Spleen (tissue), 11 donors: ENCODE measurements around the gene HACD2. TPM values are rescaled to one million over a fixed set of nuclear protein-coding genes. Genes with fewer than 3 reads are reported as not detected.

Experiments
- DNase-seq: peaks from one replicate; pipeline ENCODE4 v3.0.0-alpha.2; 2020
- H3K27ac ChIP-seq, 8 donors: fragments of 200-600 bp; sonication (generic) in 7 of 8; 1 replicate in 4 of 8; 2 replicates in 4 of 8; pipeline versions ENCODE4 v1.5.0 to v1.8.0; 2016 to 2021; ENCODE audit warnings: inconsistent platforms in 4 of 8, mild to moderate bottlenecking in 4 of 8, moderate library complexity in 1 of 8
- H3K27me3 ChIP-seq, 7 donors: fragments of 200-600 bp; sonication (generic) in 6 of 7; replicated peaks in 1 of 7; 1 replicate in 4 of 7; 2 replicates in 3 of 7; pipeline versions ENCODE4 v1.5.0 to v1.8.0; 2016 to 2021; ENCODE audit warnings: inconsistent platforms in 3 of 7, mild to moderate bottlenecking in 1 of 7
- H3K36me3 ChIP-seq, 6 donors: fragments of 200-600 bp; sonication (generic) in 5 of 6; 1 replicate in 4 of 6; 2 replicates in 2 of 6; pipeline versions ENCODE4 v1.5.0 to v1.8.0; 2016 to 2021; ENCODE audit warnings: inconsistent platforms in 2 of 6
- H3K4me1 ChIP-seq, 6 donors: fragments of 200-600 bp; sonication (generic) in 5 of 6; 1 replicate in 3 of 6; 2 replicates in 3 of 6; pipeline versions ENCODE4 v1.5.0 to v1.8.0; 2016 to 2021; ENCODE audit warnings: inconsistent platforms in 3 of 6
- H3K4me3 ChIP-seq, 8 donors: fragments of 200-600 bp; sonication (generic) in 7 of 8; 1 replicate in 4 of 8; 2 replicates in 4 of 8; pipeline versions ENCODE4 v1.5.0 to v1.8.0; 2016 to 2021; ENCODE audit warnings: inconsistent platforms in 4 of 8, mild to moderate bottlenecking in 4 of 8, moderate library complexity in 2 of 8
- H3K9me3 ChIP-seq, 8 donors: fragments of 200-600 bp; sonication (generic) in 7 of 8; 1 replicate in 4 of 8; 2 replicates in 4 of 8; pipeline versions ENCODE4 v1.5.0 to v1.8.0; 2016 to 2021; ENCODE audit warnings: inconsistent platforms in 4 of 8
- POLR2A ChIP-seq, 3 donors: fragments of 450-650 bp; IDR thresholded peaks; one replicate each; pipeline ENCODE4 v1.5.1; 2017; ENCODE audit warnings: antibody characterized with exemption in 3 of 3, mild to moderate bottlenecking in 1 of 3
- POLR2AphosphoS5 ChIP-seq, 3 donors: sonication (generic); formaldehyde crosslinking; IDR thresholded peaks; one replicate each; pipeline ENCODE4 v1.5.1; 2017; ENCODE audit warnings: antibody characterized with exemption in 3 of 3
- WGBS, 5 donors: extraction: QIAGEN DNeasy Blood & Tissue Kit in 3 of 5; methylation state at CpG; one replicate each; pipeline versions ENCODE4 v1.1.5 to v1.1.7; 2013 to 2018; 5-methylcytosine and 5-hydroxymethylcytosine counted together
- intact Hi-C: fragments of 100-400 bp; cut with DNase I; formaldehyde crosslinking; loops from one replicate; pipeline ENCODE4 v1.15.0; 2023; ENCODE audit warnings: low total_unique reads
- polyA plus RNA-seq, 3 donors: library from polyadenylated mRNA; stranded (reverse); fragments of 200-250 nt; gene quantifications; one replicate each; pipeline ENCODE4 v1.2.1, GENCODE V29; 2013
- total RNA-seq, 7 donors: library from RNA; depleted of rRNA in 3 of 7; stranded (reverse); fragments of >200 nt in 3 of 7; fragmentation: NEBNext Ultra II Directional in 4 of 7; extraction: Animal tissue kit (Norgen Biotek cat#: 25700) in 4 of 7; gene quantifications; one replicate each; pipeline versions ENCODE4 v1.1.0 to v1.2.1, GENCODE V29; 2016 to 2021
- TF ChIP-seq, protein P1 (sequence below), 11 experiments: fragments of 200-600 bp in 7 of 11; fragments of 450-650 bp in 4 of 11; sonication (generic) in 4 of 11; IDR thresholded peaks in 8 of 11; conservative IDR thresholded peaks in 3 of 11; 1 replicate in 7 of 11; 2 replicates in 4 of 11; pipeline versions ENCODE4 v1.4.0 to v1.8.0; 2016 to 2021; ENCODE audit warnings: antibody characterized with exemption in 11 of 11, inconsistent platforms in 4 of 11, mild to moderate bottlenecking in 1 of 11
- donor health status: healthy with polysubstance abuse.
- donor health status: DM: no; HTN: no; CAD: no; lungs with moderate emphysema.
- donor health status: DM: no; HTN: no; CAD: no.
- donor health status: Bipolar disorder and iron deficiency.
- donor health status: healthy.
- donor health status: DM: no; HTN: no; CAD: no.
- donor health status: DM: yes; HTN: yes; CAD: no.

HACD2 gene
- total and polyA plus RNA-seq, 10 donors = 6.0 to 26.6 (median 18.9) TPM

- Histone ChIP-seq H3K36me3 (peaks cover 0 to 64% (median 0%) of the 10 kb centered on the region in 6 donors), H3K4me3 (no peak overlapping the region), H3K9me3 (no peaks in the 10 kb centered on the region), H3K4me1 (peaks cover 8 to 44% (median 27%) of the 10 kb centered on the region in 6 donors), H3K27ac (no peak overlapping the region), H3K27me3 (no peaks in the 10 kb centered on the region)
- 80 to 95% (median 87%) methylated on average over 2 of the region's 2 CpGs for WGBS, 5 donors
- no peak for DNase-seq
- intact Hi-C loops = no loop called here
- no peak for TF ChIP-seq POLR2A (IDR thresholded peaks at IDR 0.05)
- TF ChIP-seq, protein P1, sequence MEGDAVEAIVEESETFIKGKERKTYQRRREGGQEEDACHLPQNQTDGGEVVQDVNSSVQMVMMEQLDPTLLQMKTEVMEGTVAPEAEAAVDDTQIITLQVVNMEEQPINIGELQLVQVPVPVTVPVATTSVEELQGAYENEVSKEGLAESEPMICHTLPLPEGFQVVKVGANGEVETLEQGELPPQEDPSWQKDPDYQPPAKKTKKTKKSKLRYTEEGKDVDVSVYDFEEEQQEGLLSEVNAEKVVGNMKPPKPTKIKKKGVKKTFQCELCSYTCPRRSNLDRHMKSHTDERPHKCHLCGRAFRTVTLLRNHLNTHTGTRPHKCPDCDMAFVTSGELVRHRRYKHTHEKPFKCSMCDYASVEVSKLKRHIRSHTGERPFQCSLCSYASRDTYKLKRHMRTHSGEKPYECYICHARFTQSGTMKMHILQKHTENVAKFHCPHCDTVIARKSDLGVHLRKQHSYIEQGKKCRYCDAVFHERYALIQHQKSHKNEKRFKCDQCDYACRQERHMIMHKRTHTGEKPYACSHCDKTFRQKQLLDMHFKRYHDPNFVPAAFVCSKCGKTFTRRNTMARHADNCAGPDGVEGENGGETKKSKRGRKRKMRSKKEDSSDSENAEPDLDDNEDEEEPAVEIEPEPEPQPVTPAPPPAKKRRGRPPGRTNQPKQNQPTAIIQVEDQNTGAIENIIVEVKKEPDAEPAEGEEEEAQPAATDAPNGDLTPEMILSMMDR (IDR thresholded peaks at IDR 0.05 in 8 of 11, conservative IDR thresholded peaks at IDR 0.05 in 3 of 11) = no peak
- no peak for TF ChIP-seq POLR2AphosphoS5 (IDR thresholded peaks at IDR 0.05)
These were observed 37.9 kb upstream of the HACD2 start for GRCh38 chr3:123622766-123623165.

DNA sequence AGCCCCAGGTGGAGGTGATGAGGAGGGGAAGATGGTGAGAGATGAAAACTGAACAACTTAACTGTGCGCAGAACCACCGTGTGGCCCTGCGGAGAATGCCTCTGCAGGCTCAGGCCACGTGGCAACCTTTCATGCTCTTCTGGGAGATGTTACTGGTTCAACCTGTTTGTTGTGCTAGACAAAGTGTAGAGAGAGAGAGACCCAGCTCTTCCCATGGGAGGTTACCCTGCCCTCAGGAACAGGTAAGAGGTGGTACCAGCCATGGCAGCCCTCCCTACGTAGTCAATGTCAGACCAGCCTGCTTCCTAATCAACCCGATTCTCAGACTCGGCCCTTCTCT is 37.0 kb upstream of the HACD2 start:
- no peak for DNase-seq
- H3K27me3 ChIP-seq = no peaks in the 10 kb centered on the region
- peaks cover 0 to 60% (median 0%) of the 10 kb centered on the region in 6 donors for H3K36me3 ChIP-seq
- no peak overlapping the region for H3K4me3 ChIP-seq
- intact Hi-C loops = no loop called here
- H3K4me1 ChIP-seq = peaks cover 8 to 49% (median 29%) of the 10 kb centered on the region in 6 donors
- TF ChIP-seq, protein P1 (IDR thresholded peaks at IDR 0.05 in 8 of 11, conservative IDR thresholded peaks at IDR 0.05 in 3 of 11) = no peak
- TF ChIP-seq POLR2AphosphoS5 (IDR thresholded peaks at IDR 0.05) = peak in 1 of 3 donors; percentile 7
- WGBS, 5 donors = 89 to 96% (median 94%) methylated on average over 7 of the region's 7 CpGs
- H3K27ac ChIP-seq = peak overlapping the region in 1 of 8 donors; percentile 5
- no peaks in the 10 kb centered on the region for H3K9me3 ChIP-seq

- intact Hi-C loops = no loop called here
- H3K36me3 ChIP-seq = peaks cover 0 to 55% (median 0%) of the 10 kb centered on the region in 6 donors
- no peaks in the 10 kb centered on the region for H3K9me3 ChIP-seq
- DNase-seq = no peak
- no peak overlapping the region for H3K4me3 ChIP-seq
- H3K27ac ChIP-seq = peak overlapping the region in 1 of 8 donors; percentile 4
- no peaks in the 10 kb centered on the region for H3K27me3 ChIP-seq
- 76 to 92% (median 81%) methylated on average over 7 of the region's 7 CpGs for WGBS, 5 donors
- TF ChIP-seq POLR2AphosphoS5 (IDR thresholded peaks at IDR 0.05) (no peak), POLR2A (IDR thresholded peaks at IDR 0.05) (no peak)
- TF ChIP-seq, protein P1 (IDR thresholded peaks at IDR 0.05 in 8 of 11, conservative IDR thresholded peaks at IDR 0.05 in 3 of 11) = no peak
- peaks cover 8 to 49% (median 29%) of the 10 kb centered on the region in 6 donors for H3K4me1 ChIP-seq
These were observed 36.5 kb upstream of the HACD2 start for GRCh38 chr3:123621186-123621849.

GRCh38 chr3:123620343-123620742 is 35.5 kb upstream of the HACD2 start:
- TF ChIP-seq, protein P1 (IDR thresholded peaks at IDR 0.05 in 8 of 11, conservative IDR thresholded peaks at IDR 0.05 in 3 of 11) = no peak
- TF ChIP-seq POLR2AphosphoS5 (IDR thresholded peaks at IDR 0.05) (no peak), POLR2A (IDR thresholded peaks at IDR 0.05) (no peak)
- WGBS, 5 donors = 85 to 93% (median 91%) methylated on average over 8 of the region's 8 CpGs
- Histone ChIP-seq H3K4me3 (no peak overlapping the region), H3K4me1 (peaks cover 8 to 49% (median 29%) of the 10 kb centered on the region in 6 donors), H3K27me3 (no peaks in the 10 kb centered on the region), H3K36me3 (peaks cover 0 to 49% (median 0%) of the 10 kb centered on the region in 6 donors), H3K9me3 (no peaks in the 10 kb centered on the region), H3K27ac (peak overlapping the region in 1 of 8 donors; percentile 23)
- intact Hi-C loops = no loop called here
- no peak for DNase-seq
